NCI-H1930 (cell line): Measurements from ENCODE around the gene UEVLD.
"Not testable (repeated sequence)": the region's sequence is repeated elsewhere in the genome, so short reads cannot be mapped to it uniquely, and the experiment has no call there.

ENCODE experiments used
- DNase-seq, 2 experiments: peaks; one replicate each; lab custom pipeline; 2025; lab: John Stamatoyannopoulos, UW

Gene UEVLD

DNA sequence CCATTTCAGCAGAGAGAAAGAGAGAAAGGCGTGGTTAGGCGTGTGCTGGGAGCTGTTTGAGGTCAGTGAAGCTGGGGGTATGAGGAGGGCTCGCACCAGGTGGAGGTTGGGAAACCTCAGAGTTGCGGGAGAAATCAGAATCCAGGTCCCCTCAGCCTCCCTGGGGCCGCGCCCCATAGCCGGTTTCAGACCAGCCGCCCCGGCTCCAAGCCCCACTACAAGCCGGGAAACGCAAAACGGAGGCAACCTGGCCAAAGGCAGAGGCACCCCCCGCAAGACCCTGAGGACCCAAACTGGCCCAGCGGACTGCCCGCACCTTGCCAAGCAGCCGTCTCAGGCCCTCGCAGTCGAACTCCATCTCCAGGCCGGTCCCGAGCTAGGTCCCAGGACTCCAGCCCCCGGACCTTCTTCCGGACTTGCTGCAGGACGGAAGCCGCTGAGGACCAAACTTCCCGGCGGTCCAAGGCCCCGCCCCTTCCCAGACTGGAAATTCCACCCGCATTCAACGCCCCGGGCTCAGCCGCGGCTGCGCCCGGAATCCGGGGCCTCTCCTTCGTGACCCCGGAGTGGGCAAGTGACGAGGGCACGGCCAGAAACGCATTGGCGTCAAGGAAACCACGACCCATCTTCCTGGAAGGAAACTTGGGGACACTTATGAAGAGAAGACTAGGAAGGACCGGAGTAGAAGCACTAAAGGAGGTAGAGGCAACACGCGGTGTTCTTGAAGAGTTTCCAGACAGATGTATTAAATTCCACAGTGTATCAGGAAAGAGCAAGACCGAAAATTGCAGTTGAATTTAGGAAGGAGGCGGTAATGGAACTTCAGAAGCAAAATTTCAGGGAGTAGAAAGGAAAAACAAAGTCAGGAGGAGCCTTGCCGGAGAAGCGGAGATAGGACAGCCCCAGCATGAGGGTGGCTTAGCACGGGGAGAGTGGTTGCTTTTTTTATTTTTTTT lies at the start of gene UEVLD:
Gene UEVLD, minus strand, starts transcription at position 438 of the 956 bp plus-strand sequence. Its CDS starts 80 bp downstream, at position 358.
- DNase-seq: peak; percentile 62 to 79

GRCh38 chr11:18634140-18635032 lies 45.9 kb upstream of the UEVLD start, which contains the start of gene SPTY2D1:
TSS of gene SPTY2D1 (minus strand) at chr11:18634342. CDS start at chr11:18634257, 85 bp downstream.
- DNase-seq: peak; percentile 99 to 100

- no peak for DNase-seq
Observed at GRCh38 chr11:18633256-18634139, 45.0 kb upstream of the UEVLD start.

DNA sequence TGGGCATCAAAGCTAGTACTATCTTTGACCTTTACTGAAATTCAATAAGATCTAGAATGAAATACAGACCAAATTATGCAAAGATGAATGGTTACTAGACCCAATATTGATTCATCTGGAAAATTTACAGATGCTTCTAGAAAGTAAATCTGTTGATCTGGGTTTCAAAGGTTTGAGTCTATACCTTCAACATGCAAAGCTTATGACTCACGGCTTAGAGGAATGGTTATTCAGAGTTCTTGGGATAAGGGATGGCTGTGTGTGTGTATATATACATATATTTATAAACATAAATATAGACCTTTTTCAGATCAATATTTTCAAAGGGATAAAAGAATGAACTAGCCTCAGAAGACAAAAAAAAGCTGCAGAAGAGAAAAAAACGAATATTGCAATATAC lies 44.3 kb upstream of the UEVLD start:
- DNase-seq: no peak

- DNase-seq: no peak
Observed at GRCh38 chr11:18624161-18624560, 35.6 kb upstream of the UEVLD start.

DNA sequence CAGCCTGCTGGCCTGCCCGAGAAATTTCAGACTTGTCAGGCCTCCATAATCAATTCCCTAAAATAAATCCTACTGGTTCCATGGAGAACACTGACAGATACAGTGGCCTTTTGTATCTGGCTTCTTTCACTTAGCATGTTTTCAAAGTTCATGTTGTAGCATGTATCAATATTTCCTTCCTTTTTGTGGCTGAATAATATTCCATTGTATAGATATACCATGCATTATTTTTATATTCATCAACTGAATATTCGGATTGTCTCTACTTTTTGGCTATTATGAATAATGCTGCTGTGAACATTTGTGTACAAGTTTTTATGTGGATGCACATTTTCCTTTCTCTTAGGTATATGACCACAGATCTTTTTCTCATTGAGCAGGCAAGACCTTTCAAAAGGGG lies 35.2 kb upstream of the UEVLD start:
- DNase-seq: no peak

DNA sequence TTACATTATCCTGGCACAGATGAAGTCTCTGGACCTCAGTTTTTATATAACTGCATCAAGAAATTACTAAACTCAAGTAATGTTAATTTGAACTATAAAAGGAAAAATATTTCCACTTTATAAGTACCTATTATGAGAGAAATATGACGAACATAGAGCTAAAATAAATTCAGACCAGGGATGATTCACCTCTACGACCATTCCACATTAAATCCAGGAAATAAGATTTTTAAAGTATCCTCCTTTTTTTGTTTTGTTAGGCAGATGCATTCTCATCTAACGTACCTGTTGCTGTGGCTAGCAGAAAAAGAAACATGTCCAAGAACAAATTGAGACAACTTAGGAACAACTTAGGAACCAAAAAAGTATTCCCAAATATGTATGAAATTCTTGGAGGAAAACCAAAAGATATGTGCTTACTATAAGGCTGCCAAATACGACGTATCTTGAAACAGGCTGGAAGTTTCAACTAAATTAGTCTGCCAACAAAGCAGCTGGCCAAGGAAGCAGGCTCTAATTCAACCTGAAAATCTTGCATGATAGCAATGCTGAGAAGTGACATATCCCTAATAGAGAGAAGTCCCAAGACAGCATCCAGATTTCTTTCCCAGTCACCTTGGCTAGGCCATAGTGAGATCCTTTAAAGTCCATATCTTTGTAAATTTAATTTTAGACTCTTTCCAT lies 29.9 kb upstream of the UEVLD start:
- DNase-seq: no peak

DNA sequence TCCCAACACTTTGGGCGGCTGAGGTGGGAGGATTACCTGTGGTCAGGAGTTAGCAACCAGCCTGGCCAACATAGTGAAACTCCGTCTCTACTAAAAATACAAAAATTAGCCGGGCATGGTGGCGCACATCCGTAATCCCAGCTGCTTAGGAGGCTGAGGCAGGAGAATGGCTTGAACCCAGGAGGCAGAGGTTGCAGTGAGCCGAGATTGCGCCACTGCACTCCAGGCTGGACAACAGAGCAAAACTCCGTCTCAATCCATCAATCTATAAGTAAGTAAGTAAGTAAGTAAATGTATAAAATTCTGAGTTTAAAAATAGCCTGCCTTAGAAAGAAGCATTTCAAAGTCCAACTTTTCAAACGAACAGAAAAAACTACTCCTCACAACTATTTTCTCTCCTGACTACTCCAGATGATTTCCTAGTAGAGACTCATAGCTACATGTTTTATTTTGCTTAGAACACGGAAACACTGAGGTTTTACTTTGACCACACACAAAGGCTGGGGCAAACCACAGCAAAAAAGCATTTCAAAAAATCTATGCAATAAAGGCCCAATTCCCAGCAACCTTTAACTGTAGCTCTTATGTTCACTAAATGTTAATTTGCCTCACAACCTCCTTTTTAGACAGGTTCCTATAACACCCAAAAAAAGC lies 29.3 kb upstream of the UEVLD start:
- no peak for DNase-seq

DNA sequence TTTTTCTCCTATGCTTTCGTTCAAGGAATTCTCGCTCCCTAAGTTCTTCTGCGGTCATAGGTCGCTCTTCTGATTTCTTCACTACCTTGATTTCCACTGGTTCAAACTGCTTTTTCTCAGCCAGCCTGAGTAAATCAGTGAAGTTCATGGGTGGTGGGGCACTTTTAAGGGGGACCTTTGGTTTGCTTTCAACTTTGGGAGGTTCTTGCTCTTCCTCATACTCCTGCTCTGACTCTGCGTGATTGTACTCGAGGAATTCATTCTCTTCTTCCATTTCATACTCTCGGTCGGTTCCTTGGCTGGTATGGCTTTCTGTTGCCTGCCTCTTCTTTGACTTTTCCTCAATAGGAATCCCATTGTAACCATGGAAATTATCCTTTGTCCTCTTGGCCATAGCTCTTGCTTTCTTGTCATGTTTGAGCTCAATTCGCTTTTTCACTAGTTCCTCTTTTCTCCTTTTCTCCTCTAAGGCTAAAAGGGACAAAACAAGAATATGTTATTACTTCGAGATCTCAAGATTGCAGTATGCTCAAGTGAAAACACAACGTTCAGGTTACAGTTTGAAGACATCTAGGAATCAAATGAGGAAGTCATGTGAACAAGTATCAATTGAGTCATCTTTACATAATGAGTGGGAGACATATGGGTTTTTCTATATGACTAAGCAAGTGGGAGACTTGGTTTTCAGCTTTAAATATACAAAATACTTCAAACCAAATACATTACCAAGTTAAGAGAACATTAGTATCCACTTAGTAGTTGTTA lies 27.3 kb upstream of the UEVLD start:
- no peak for DNase-seq

DNA sequence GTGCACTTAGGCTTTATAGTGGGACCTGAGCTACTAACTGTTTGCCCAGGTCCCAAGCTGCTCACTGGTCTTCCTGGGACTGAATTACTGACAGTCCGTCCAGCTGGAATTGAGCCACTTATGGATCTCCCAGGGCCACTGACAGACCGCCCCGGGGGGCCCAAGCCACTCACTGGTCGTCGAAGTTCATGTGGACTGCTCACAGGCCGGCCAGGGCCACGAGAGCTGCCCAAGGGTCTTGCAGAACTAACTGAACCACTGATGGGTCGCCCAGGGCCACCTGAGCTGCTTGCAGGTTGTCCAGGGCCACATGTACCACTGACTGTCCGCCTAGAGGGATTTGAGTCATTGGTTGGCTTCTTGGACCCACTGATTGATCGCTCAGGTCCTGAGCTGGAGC lies 26.1 kb upstream of the UEVLD start:
- DNase-seq: no peak

DNA sequence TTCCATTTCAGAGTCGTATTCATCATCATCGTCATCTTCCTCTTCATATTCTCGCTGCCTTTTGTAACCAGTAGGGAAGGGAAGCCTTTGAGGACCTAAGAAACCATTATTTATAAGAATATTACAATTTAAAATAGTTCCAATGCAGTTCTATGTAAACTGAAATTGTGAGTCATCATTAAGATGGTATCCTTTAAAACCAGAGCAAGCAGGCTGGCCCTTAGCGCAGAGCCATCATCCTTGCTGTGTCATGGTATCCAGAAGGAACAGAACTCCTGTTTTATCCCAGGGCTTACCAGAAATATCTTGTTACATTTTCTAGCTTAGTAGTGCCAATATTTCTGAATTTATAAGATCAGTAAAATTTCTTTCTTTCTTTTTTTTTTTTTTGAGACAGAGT lies 23.9 kb upstream of the UEVLD start:
- no peak for DNase-seq

GRCh38 chr11:18611196-18611595 lies 22.7 kb upstream of the UEVLD start:
- DNase-seq: no peak

DNA sequence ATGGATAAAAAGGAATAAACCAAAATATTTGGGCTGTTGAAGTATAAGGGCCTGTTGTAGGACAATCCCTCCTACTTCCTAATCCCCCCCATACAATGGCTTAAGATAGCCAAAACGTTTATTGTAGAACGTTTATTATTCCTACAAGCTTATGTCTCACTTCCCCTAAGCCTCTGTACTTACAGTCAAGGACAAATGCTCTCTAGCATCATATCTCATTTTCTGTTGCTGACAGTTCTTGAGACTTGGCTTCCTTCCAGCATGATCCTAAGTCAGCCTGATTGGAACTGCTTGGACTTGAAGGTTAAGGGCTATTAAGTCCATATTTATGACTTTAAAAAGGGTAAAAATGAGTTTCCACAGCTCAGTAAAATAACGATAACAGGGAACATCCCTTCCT lies 19.8 kb upstream of the UEVLD start:
- DNase-seq: no peak

GRCh38 chr11:18600915-18601569 lies 12.5 kb upstream of the UEVLD start:
- no peak for DNase-seq

DNA sequence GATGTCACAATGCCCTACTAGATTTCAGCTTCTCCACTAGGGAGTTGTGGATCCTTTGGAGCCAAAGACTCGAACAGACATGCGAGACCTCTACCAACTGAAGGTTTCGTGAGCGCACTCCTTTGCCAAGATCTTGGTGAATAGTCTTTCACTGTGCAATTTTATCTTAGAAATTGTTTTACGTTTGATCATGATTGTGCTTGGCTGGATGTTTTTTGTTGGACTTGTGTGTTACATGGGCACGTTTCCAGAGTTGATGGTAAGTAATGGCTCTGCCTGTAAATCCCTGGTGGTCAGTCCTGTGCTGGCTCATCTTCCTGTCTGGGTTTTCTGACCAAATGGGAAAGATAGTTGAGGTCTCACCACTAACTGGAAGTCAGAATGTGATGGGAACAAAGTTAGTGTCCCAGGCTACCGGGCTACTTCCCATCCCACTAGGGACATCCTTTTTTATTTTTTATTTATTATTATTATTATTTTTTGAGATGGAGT lies 11.3 kb upstream of the UEVLD start, which contains the start of gene MISFA:
Gene MISFA, plus strand, starts transcription at position 51 of the 492 bp plus-strand sequence. Its CDS starts 140 bp downstream, at position 191.
- DNase-seq: no peak

GRCh38 chr11:18594999-18595749 lies 6.6 kb upstream of the UEVLD start:
- no peak for DNase-seq

GRCh38 chr11:18594088-18594487 lies 5.6 kb upstream of the UEVLD start:
- not testable (repeated sequence) for DNase-seq

DNA sequence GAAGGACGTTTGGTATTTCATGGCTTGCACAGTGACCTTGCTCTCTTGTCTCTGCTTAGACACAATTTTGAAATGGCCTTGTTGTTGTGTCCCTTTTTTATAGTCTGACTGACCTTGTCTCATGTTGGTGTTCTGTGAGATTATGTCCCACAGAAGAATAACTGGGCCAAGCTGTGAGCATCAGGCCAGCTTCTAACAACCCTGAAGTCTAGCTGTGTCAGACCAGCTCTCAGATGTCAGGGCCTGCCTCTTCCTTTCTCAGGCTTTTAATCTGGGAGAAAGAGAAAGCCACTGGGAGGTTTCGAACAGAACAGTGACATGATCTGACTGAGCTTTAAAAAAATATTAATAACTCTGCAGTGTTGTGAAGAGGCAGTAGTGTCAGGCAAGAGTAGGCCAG lies 2.0 kb upstream of the UEVLD start:
- DNase-seq: no peak
